GM21737 (cell line): ENCODE results near the gene OR2T8.
A peak's percentile ranks its signal among the peaks of the same experiment; 100 is the strongest.

Source experiments
- ATAC-seq: cut with Tn5 transposase; IDR thresholded peaks from one replicate; pipeline ENCODE4 v1.9.1; 2021; ENCODE audit warnings: mild to moderate bottlenecking, moderate library complexity; ENCODE audit not compliant: unreplicated experiment

Gene OR2T8

GRCh38 chr1:247919952-247920351, at the start of gene OR2T8:
Gene OR2T8 (plus strand): TSS chr1:247920252. CDS start chr1:247921018, 766 bp downstream.
- ATAC-seq = no peak

GRCh38 chr1:247883346-247883745, 36.7 kb upstream of the OR2T8 start:
- ATAC-seq = no peak

- no peak for ATAC-seq
These were observed 35.1 kb upstream of the OR2T8 start for GRCh38 chr1:247884797-247885413.

- ATAC-seq = no peak
These were observed 24.9 kb upstream of the OR2T8 start, which contains the start of gene OR2W3 for GRCh38 chr1:247895163-247895637. Gene OR2W3 (plus strand): TSS chr1:247895587. CDS start chr1:247895587, 0 bp downstream.

- ATAC-seq = no peak
These were observed 24.1 kb upstream of the OR2T8 start for GRCh38 chr1:247895976-247896375.

GRCh38 chr1:247904122-247904521, 15.9 kb upstream of the OR2T8 start:
- ATAC-seq = no peak

GRCh38 chr1:247905181-247905580, 14.9 kb upstream of the OR2T8 start:
- ATAC-seq = no peak

- no peak for ATAC-seq
These were observed 14.0 kb upstream of the OR2T8 start for GRCh38 chr1:247905910-247906503.

GRCh38 chr1:247906504-247907047, 13.5 kb upstream of the OR2T8 start:
- no peak for ATAC-seq

- ATAC-seq = no peak
These were observed 11.3 kb upstream of the OR2T8 start for GRCh38 chr1:247908766-247909165.

GRCh38 chr1:247913786-247914185, 6.3 kb upstream of the OR2T8 start:
- ATAC-seq = no peak

GRCh38 chr1:247914941-247915662, 5.0 kb upstream of the OR2T8 start:
- ATAC-seq = no peak

GRCh38 chr1:247923941-247924340, 3.9 kb downstream of the OR2T8 start:
- no peak for ATAC-seq

GRCh38 chr1:247924868-247925267, 4.8 kb downstream of the OR2T8 start, which contains the start of gene OR2AJ1:
Gene OR2AJ1 (plus strand): TSS chr1:247924889. CDS start chr1:247933769, 8,880 bp downstream.
- no peak for ATAC-seq

GRCh38 chr1:247933989-247934388, 13.9 kb downstream of the OR2T8 start:
- ATAC-seq = no peak

GRCh38 chr1:247935781-247936180, 15.7 kb downstream of the OR2T8 start:
- ATAC-seq = no peak

- ATAC-seq = no peak
These were observed 16.4 kb downstream of the OR2T8 start for GRCh38 chr1:247936415-247936814.

- ATAC-seq = peak; percentile 100
These were observed 17.1 kb downstream of the OR2T8 start for GRCh38 chr1:247936965-247937734.

GRCh38 chr1:247942624-247943023, 22.6 kb downstream of the OR2T8 start:
- ATAC-seq = no peak

- ATAC-seq = no peak
These were observed 28.5 kb downstream of the OR2T8 start, which contains the start of gene OR2L8 for GRCh38 chr1:247948558-247948957. Gene OR2L8 (plus strand): TSS chr1:247948858. CDS start chr1:247948858, 0 bp downstream.

GRCh38 chr1:247953408-247953807, 33.4 kb downstream of the OR2T8 start:
- no peak for ATAC-seq
